ENCODE measurements around the gene ZC3H13. TPM values are rescaled to one million over a fixed set of nuclear protein-coding genes. Genes with fewer than 3 reads are reported as not detected.

The ZC3H13 gene
- total and polyA plus RNA-seq, 10 of the 15 experiments (the other 5 are each of a cell fraction or from before 2014, with no cell fraction given): 10.0 to 55.9 (median 25.4) TPM

GRCh38 chr13:45936621-45937020 lies 115.9 kb downstream of the ZC3H13 start:
- ATAC-seq (no peak), DNase-seq (ENCODE audit: low read depth, low spot score) (no peak), FAIRE-seq (no peak)
- BruUV-seq (replicated peaks): no TSS peak
- H3K27ac ChIP-seq (ENCODE audit: control insufficient read depth, insufficient read depth): no peak overlapping the region
- H3K79me2 ChIP-seq (ENCODE audit: control insufficient read depth, insufficient read depth, low read length): no peaks in the 10 kb centered on the region
- H3K27me3 ChIP-seq (replicated peaks in 1 of 2; ENCODE audit: control insufficient read depth in 2 of 2, insufficient read depth in 2 of 2, low read length in 1 of 2): peaks cover 0 to 3% of the 10 kb centered on the region in 2 experiments; a peak in 2 of 4 replicates
- no peaks in the 10 kb centered on the region for H3K36me3 ChIP-seq (ENCODE audit: control insufficient read depth in 2 of 2, insufficient read depth in 2 of 2, low read length in 1 of 2)
- no peaks in the 10 kb centered on the region for H4K20me1 ChIP-seq (ENCODE audit: control insufficient read depth, insufficient read depth)
- intact Hi-C loops (cut with micrococcal nuclease; ENCODE audit: unreplicated experiment) (no loop called here), in situ Hi-C loops (cut with MboI) (no loop called here)
- H2AFZ ChIP-seq (ENCODE audit: control insufficient read depth, low read depth, low read length): no peak overlapping the region
- RAD21 ChIA-PET (ENCODE audit: unreplicated experiment): no interaction called here
- CTCF ChIA-PET: interaction anchor here (1.0 kb wide), 1 partner anchor 74 kb away, joined by 4 read pairs; no protein-coding TSS in a partner anchor
- no peak overlapping the region for H3K4me3 ChIP-seq
- POLR2A ChIA-PET: no interaction called here
- H3K9ac ChIP-seq (ENCODE audit: control insufficient read depth, insufficient read depth, low read length): no peak overlapping the region
- SMC1A ChIA-PET (ENCODE audit: uncharacterized antibody, unreplicated experiment): interaction anchor here (0.6 kb wide), 1 partner anchor 922 kb away, joined by 3 read pairs; no protein-coding TSS in a partner anchor
- TF ChIP-seq CREB1 (IDR thresholded peaks at IDR 0.05; ENCODE audit: low read depth) (no peak), PRDM15 (CRISPR knock-in tag; IDR thresholded peaks at IDR 0.05) (no peak), RAD21 (IDR thresholded peaks at IDR 0.05; ENCODE audit: insufficient read depth, low read depth, low read length) (no peak), SUZ12 (IDR thresholded peaks at IDR 0.05; ENCODE audit: unreplicated experiment) (no peak), HDAC2 (IDR thresholded peaks at IDR 0.05) (no peak), SKIL (IDR thresholded peaks at IDR 0.05; ENCODE audit: low read depth, poor library complexity, severe bottlenecking) (no peak), MYB (IDR thresholded peaks at IDR 0.05; ENCODE audit: borderline replicate concordance, low read depth, low read length) (no peak), IRF4 (IDR thresholded peaks at IDR 0.05; ENCODE audit: low read depth, low read length) (no peak), MTA2 (IDR thresholded peaks at IDR 0.05; ENCODE audit: low read depth) (no peak)
- WGBS (ENCODE audit: insufficient coverage, insufficient replicate concordance, low lambda C conversion rate, missing lambda C conversion rate): 47% methylated on average over 4 of the region's 4 CpGs
- H3K9me3 ChIP-seq (replicated peaks; ENCODE audit: control insufficient read depth, insufficient read depth, low read length): no peaks in the 10 kb centered on the region
- no peaks in the 10 kb centered on the region for H3K4me1 ChIP-seq (ENCODE audit: control insufficient read depth, insufficient read depth, low read length)
- no peak overlapping the region for H3K4me2 ChIP-seq (ENCODE audit: control insufficient read depth, insufficient read depth)
